Forelimb muscle (tissue), 1 donor: ENCODE data around the gene GRID1. TPM values are rescaled to one million over a fixed set of nuclear protein-coding genes. Genes with fewer than 3 reads are reported as not detected.

ENCODE experiments used
- DNase-seq: peaks from one replicate; pipeline ENCODE4 v3.0.0-alpha.2; 2013; ENCODE audit warnings: low read depth
- polyA plus RNA-seq: library from polyadenylated mRNA; unstranded; fragments of 120-200 nt; gene quantifications from one replicate; pipeline ENCODE4 v1.2.1, GENCODE V29; 2013; ENCODE audit not compliant: insufficient read length

GRID1 gene
- polyA plus RNA-seq, 1 donor = 3.8 TPM

GRCh38 chr10:86139066-86139657, 227.4 kb downstream of the GRID1 start:
- DNase-seq = no peak

GRCh38 chr10:86138551-86139065, 228.0 kb downstream of the GRID1 start:
- DNase-seq = no peak

- DNase-seq = no peak
Observed at GRCh38 chr10:86137561-86137960, 229.0 kb downstream of the GRID1 start.

- DNase-seq = no peak
Observed at GRCh38 chr10:86136934-86137333, 229.7 kb downstream of the GRID1 start.

GRCh38 chr10:86135191-86135590, 231.4 kb downstream of the GRID1 start:
- no peak for DNase-seq

- no peak for DNase-seq
Observed at GRCh38 chr10:86130737-86131475, 235.7 kb downstream of the GRID1 start.

GRCh38 chr10:86130041-86130440, 236.6 kb downstream of the GRID1 start:
- no peak for DNase-seq

GRCh38 chr10:86128360-86128759, 238.2 kb downstream of the GRID1 start:
- no peak for DNase-seq

- DNase-seq = no peak
Observed at GRCh38 chr10:86127274-86127819, 239.2 kb downstream of the GRID1 start.

- no peak for DNase-seq
Observed at GRCh38 chr10:86124734-86125133, 241.9 kb downstream of the GRID1 start.

- DNase-seq = no peak
Observed at GRCh38 chr10:86123715-86124114, 242.9 kb downstream of the GRID1 start.

GRCh38 chr10:86123304-86123703, 243.3 kb downstream of the GRID1 start:
- no peak for DNase-seq

GRCh38 chr10:86122646-86123045, 243.9 kb downstream of the GRID1 start:
- DNase-seq = no peak

GRCh38 chr10:86121200-86121599, 245.4 kb downstream of the GRID1 start:
- no peak for DNase-seq

- no peak for DNase-seq
Observed at GRCh38 chr10:86117051-86117450, 249.5 kb downstream of the GRID1 start.

GRCh38 chr10:86113983-86114382, 252.6 kb downstream of the GRID1 start:
- no peak for DNase-seq

GRCh38 chr10:86113501-86113900, 253.1 kb downstream of the GRID1 start:
- DNase-seq = no peak

GRCh38 chr10:86113044-86113443, 253.6 kb downstream of the GRID1 start:
- no peak for DNase-seq

GRCh38 chr10:86111902-86112545, 254.6 kb downstream of the GRID1 start:
- DNase-seq = no peak

- DNase-seq = no peak
Observed at GRCh38 chr10:86110156-86110786, 256.3 kb downstream of the GRID1 start.

- no peak for DNase-seq
Observed at GRCh38 chr10:86109421-86109820, 257.2 kb downstream of the GRID1 start.

GRCh38 chr10:86108696-86109095, 257.9 kb downstream of the GRID1 start:
- DNase-seq = no peak
